Right lung (tissue), 5 donors: Measurements from ENCODE around the gene RD3L. TPM values are rescaled to one million over a fixed set of nuclear protein-coding genes. Genes with fewer than 3 reads are reported as not detected.

ENCODE experiments used
- DNase-seq, 2 donors: peaks; one replicate each; pipeline ENCODE4 v3.0.0-alpha.2; 2013
- polyA plus RNA-seq, 5 donors: library from polyadenylated mRNA; unstranded; fragments of 120-200 nt; gene quantifications; one replicate each; pipeline versions ENCODE4 v1.2.1 to v1.2.3, GENCODE V29; 2013; ENCODE audit warnings: inconsistent platforms in 1 of 5, low replicate concordance in 1 of 5; ENCODE audit not compliant: insufficient read length in 5 of 5, insufficient read depth in 1 of 5

RD3L gene
- polyA plus RNA-seq, 5 donors: 0.12 to 0.25 (median 0.21) TPM; not detected in 2

DNA sequence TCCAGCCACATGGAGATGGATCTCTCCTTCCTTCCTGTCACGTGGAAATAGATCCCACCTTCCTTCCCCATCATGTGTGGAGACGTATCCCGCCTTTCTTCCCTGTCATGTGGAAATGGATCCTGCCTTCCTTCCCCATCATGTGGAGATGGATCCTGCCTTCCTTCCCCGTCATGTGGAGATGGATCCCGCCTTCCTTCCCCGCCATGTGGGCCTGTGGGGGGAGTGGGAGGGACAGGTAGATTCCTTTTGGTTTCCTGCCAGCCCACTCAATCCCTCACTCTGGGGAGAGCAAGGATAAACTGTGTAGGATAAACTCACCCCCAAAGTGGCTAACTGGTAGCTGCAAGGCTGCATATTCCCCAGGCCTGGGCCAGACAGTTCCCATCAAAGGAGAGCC lies 45.8 kb downstream of the RD3L start:
- no peak for DNase-seq

DNA sequence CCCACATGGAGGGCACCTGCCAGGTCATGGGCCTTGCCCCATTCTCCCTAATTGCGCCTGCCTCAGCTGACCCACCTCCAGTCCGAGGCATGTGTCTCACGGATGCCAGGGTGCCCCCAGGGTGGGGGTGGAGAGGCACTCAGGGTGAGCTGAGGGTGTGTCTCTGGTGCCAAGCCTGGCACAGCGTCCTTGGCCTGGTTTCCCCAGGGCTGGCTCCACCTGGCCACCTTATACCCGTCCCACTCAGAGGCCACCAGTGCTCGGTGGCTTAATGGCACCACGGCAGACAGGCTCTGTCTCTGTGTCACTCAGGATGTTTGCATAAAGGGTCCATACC lies 47.6 kb downstream of the RD3L start:
- DNase-seq: no peak

DNA sequence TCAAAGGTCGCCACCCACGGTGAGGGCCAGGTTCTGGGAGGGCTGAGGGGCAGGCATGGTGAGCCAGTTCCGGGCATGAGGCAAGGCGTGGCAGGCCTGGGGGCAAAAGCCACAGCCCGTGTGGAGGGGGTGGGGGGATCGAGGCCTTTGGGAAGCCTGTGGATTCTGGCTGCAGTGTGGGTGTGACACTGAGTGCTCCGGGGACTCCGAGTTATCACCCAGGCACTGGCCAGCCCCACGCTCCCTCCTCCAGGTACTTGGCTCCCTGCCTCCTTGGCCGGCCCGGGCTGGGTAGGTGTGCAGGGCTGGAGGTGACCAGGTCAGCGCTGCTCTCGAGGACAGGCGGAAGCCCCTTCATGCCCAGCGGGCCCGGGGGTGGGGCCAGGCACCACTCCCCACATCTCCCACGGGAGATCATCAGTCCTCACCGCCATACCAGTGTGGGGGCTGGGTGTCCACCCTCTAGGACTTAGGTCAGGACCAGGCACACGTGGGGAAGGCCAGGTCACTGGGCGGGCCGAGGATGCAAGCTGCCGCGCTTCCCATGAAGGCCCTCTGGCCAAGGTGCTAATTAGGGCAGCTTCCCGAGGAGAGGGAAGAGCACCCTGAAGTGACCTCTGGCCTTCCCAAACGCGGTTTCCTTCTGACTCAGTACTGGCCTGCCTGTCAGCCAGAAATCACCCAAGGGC lies 48.2 kb downstream of the RD3L start:
- DNase-seq: no peak

DNA sequence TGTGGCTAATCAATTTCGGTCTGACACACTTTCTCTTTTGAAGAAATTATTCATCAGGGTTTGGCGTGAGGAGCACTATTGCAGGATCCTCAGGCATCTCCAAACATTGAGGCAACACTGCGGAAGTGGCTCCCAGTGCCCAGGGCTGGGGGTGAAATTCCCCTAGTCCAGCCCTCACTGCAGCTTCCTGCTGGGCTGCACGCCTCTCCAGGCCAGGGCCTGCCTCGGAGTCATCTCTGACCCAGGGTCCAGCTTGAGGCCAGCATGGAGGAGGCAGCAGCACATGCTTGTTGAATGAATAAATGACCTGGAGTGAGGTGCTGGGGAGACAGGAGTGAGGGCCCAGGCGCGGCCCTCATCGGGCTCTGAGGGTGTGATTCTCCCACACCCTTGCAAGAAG lies 50.1 kb downstream of the RD3L start:
- no peak for DNase-seq

DNA sequence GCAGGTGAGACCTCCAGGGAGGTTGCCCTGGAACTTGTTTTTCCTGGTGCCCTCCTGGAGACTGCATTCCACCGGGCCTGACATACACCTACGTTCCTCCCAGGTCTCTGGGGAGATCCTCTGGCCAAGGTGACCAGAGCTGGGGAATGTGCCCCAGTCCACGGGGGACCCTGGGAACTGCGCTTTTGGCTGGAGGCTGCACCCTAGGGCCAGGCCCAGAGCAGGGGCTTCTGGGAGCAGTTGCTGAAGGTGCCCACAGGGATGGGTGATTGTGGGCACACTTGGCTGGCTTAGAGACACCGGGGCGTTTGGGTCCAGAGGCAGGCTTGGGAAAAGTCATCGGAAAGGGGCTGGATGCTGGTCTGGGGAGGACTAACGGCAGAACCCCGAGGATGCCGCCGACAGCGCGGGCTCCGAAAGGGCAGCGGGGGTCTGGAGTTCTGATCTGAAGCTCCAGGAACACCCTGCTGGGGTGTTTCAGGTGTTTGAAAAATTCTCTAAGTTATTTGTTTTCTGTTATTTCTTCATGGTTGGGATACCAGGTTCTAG lies 50.6 kb downstream of the RD3L start:
- DNase-seq: no peak

DNA sequence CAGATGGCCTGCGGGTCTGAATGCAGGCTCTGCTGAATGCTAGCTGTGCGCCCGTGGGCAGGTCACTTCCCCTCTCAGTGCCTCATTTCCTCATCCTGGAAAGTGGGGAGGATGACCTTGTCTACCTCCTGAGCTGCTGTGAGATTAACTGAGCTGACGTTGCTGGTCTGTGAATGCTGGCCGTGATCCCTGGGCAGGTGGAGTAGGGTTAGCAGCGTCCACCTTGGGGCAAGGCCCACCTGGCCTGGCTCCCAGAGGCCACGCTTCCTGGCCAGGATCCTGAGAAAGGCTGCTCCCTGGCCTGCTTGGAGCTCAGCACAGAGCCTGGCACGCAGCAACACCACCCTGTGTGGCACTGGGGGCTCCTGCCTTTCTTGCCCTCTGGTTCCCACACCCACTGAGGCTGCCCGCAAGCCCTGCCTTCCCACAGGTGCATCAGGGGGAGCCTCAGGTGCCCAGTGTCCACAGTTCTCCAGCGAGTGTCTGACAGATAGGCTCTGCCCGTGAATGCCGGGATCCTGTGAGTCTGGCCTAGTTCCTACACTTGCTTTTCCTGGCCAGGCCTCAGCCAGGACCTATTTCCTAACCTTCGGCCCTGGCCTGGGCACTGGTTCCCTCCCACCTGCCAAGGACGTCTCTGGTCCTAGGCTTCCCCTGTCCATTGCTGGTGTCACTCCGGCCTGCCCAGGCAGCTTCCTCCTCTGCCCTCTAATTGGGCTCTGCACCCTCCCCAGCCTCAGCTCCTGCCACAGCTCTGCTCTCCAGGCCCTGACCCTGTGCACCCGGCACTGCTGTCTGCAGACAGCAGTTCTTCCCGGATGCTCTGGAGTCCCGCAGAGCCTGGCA lies 51.3 kb downstream of the RD3L start:
- DNase-seq: no peak

Other genes starting within 250 kb of the RD3L start
- 10 to 100 TPM; 16.5 to 26.7 (median 21.3) TPM for gene XRCC3, start 227.1 kb downstream of the RD3L start, polyA plus RNA-seq
- 10 to 100 TPM; 54.1 to 69.0 (median 65.9) TPM for gene ZFYVE21, start 226.7 kb downstream of the RD3L start, polyA plus RNA-seq
- 10 to 100 TPM; 50.3 to 72.7 (median 61.6) TPM for gene PPP1R13B, start 95.0 kb downstream of the RD3L start, polyA plus RNA-seq
- gene TDRD9, start 14.1 kb downstream of the RD3L start, polyA plus RNA-seq: 1 to 10 TPM in 4 of 5 donors, under 1 TPM in 1; 0.24 to 2.3 (median 1.6) TPM
- gene ASPG, start 143.2 kb upstream of the RD3L start, polyA plus RNA-seq: 10 to 100 TPM in 3 of 5 donors, 1 to 10 TPM in 2; 8.3 to 27.2 (median 15.8) TPM
- 10 to 100 TPM; 10.5 to 29.6 (median 13.1) TPM for gene KIF26A, start 196.1 kb upstream of the RD3L start, polyA plus RNA-seq